ENCODE data around the gene HEMK1.

The HEMK1 gene

GRCh38 chr3:50628601-50629000, 59.3 kb downstream of the HEMK1 start:
- Histone ChIP-seq H3K4me1 (ENCODE audit: control insufficient read depth, low read length) (peaks cover 12% of the 10 kb centered on the region), H3K27me3 (ENCODE audit: control insufficient read depth, low read length) (no peaks in the 10 kb centered on the region), H3K27ac (ENCODE audit: low read depth, low read length) (no peak overlapping the region), H3K79me2 (ENCODE audit: control insufficient read depth, low read length) (no peaks in the 10 kb centered on the region), H4K20me1 (ENCODE audit: control insufficient read depth, insufficient read depth, low read depth, low read length) (no peaks in the 10 kb centered on the region; the same call in 1 of the 2 replicates), H3K4me2 (ENCODE audit: low read length) (no peak overlapping the region), H3K9me3 (ENCODE audit: control insufficient read depth, insufficient read depth, low read length) (no peaks in the 10 kb centered on the region), H3K4me3 (ENCODE audit: low read length) (no peak overlapping the region), H3K9me2 (replicated peaks; ENCODE audit: control insufficient read depth, low read length) (no peaks in the 10 kb centered on the region), H3K36me3 (ENCODE audit: control insufficient read depth, low read length) (no peaks in the 10 kb centered on the region), H3F3A (ENCODE audit: control insufficient read depth, insufficient read depth) (no peaks in the 10 kb centered on the region)
- no peak for TF ChIP-seq EZH2phosphoT487 (IDR thresholded peaks at IDR 0.05; ENCODE audit: borderline replicate concordance, low read length)
- TF ChIP-seq CTCF (IDR thresholded peaks at IDR 0.05; ENCODE audit: low read depth, low read length, poor library complexity, severe bottlenecking): no peak

DNA sequence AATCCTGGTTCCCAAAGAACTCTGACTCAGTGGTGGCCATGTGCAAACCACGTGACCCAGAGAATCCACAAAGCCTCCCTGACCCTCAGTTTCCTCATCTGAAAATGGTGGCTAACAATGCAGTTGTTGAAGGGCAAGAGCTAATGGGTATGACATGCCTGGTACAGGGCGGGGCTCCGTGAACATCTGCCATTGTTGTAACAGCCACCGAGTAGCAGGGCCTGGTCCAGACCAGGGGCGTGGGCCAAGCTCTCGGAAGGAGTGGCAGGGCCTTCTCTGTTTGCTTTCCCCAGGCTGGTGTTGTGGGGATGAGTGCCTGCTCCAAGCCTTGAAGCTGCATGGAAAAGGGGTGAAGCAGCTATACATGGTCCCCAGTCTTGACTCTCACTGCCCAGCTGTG, 61.1 kb downstream of the HEMK1 start:
- no peaks in the 10 kb centered on the region for H3K9me3 ChIP-seq (ENCODE audit: control insufficient read depth, insufficient read depth, low read length)
- peaks cover 12% of the 10 kb centered on the region for H3K4me1 ChIP-seq (ENCODE audit: control insufficient read depth, low read length)
- H3F3A ChIP-seq (ENCODE audit: control insufficient read depth, insufficient read depth): no peaks in the 10 kb centered on the region
- no peaks in the 10 kb centered on the region for H3K36me3 ChIP-seq (ENCODE audit: control insufficient read depth, low read length)
- no peaks in the 10 kb centered on the region for H4K20me1 ChIP-seq (ENCODE audit: control insufficient read depth, insufficient read depth, low read depth, low read length)
- H3K4me3 ChIP-seq (ENCODE audit: low read length): no peak overlapping the region
- no peaks in the 10 kb centered on the region for H3K79me2 ChIP-seq (ENCODE audit: control insufficient read depth, low read length)
- H3K27me3 ChIP-seq (ENCODE audit: control insufficient read depth, low read length): no peaks in the 10 kb centered on the region
- no peak overlapping the region for H3K27ac ChIP-seq (ENCODE audit: low read depth, low read length)
- no peak overlapping the region for H3K4me2 ChIP-seq (ENCODE audit: low read length)
- TF ChIP-seq CTCF (IDR thresholded peaks at IDR 0.05; ENCODE audit: low read depth, low read length, poor library complexity, severe bottlenecking) (no peak), EZH2phosphoT487 (IDR thresholded peaks at IDR 0.05; ENCODE audit: borderline replicate concordance, low read length) (no peak)
- no peaks in the 10 kb centered on the region for H3K9me2 ChIP-seq (replicated peaks; ENCODE audit: control insufficient read depth, low read length)

DNA sequence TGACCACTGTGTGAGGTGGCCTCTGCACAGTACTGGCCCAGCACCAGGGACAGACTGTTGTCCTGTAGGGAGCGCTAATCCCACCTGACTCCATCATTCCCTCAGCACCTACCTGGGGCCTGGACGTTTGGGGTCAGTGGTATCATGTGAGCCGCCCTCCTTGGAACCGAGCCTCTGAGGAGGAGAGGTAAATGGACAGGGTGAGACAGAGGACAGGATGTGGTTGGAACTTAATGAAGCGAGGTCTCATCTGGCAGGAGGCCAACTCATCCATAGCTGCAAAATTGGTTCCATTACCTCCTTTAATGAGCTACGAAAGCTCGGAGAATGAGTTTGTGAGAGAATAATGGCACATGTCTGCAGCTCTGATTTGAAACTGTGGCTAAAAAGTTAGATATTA, 61.6 kb downstream of the HEMK1 start:
- no peak overlapping the region for H3K27ac ChIP-seq (ENCODE audit: low read depth, low read length)
- H3K9me3 ChIP-seq (ENCODE audit: control insufficient read depth, insufficient read depth, low read length): no peaks in the 10 kb centered on the region
- H3F3A ChIP-seq (ENCODE audit: control insufficient read depth, insufficient read depth): no peaks in the 10 kb centered on the region
- no peak overlapping the region for H3K4me2 ChIP-seq (ENCODE audit: low read length)
- no peaks in the 10 kb centered on the region for H3K27me3 ChIP-seq (ENCODE audit: control insufficient read depth, low read length)
- no peaks in the 10 kb centered on the region for H3K79me2 ChIP-seq (ENCODE audit: control insufficient read depth, low read length)
- no peaks in the 10 kb centered on the region for H3K36me3 ChIP-seq (ENCODE audit: control insufficient read depth, low read length)
- no peak overlapping the region for H3K4me3 ChIP-seq (ENCODE audit: low read length)
- peaks cover 12% of the 10 kb centered on the region for H3K4me1 ChIP-seq (ENCODE audit: control insufficient read depth, low read length)
- H4K20me1 ChIP-seq (ENCODE audit: control insufficient read depth, insufficient read depth, low read depth, low read length): no peaks in the 10 kb centered on the region
- no peaks in the 10 kb centered on the region for H3K9me2 ChIP-seq (replicated peaks; ENCODE audit: control insufficient read depth, low read length)
- TF ChIP-seq CTCF (IDR thresholded peaks at IDR 0.05; ENCODE audit: low read depth, low read length, poor library complexity, severe bottlenecking) (no peak), EZH2phosphoT487 (IDR thresholded peaks at IDR 0.05; ENCODE audit: borderline replicate concordance, low read length) (no peak)

DNA sequence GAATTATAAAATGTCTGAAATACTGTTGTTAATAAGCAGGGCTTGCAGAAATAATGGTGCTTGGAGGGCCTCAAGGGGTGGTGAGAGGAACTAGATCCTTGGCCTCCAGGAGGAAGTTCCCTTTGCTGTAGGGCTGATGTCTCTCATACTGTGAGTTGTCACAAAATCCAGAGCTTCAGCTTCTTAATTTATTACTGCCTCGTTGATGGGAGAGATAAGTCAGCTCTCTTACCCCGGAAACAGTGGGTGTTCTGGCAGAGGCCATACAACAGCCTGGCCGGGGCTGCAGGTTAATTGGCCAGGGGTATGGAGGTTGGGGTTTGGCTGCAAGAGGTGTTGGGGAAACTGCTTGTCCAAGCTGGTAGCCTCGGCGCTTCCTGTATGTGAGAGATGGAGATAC, 63.1 kb downstream of the HEMK1 start:
- TF ChIP-seq CTCF (IDR thresholded peaks at IDR 0.05; ENCODE audit: low read depth, low read length, poor library complexity, severe bottlenecking) (no peak), EZH2phosphoT487 (IDR thresholded peaks at IDR 0.05; ENCODE audit: borderline replicate concordance, low read length) (no peak)
- no peak overlapping the region for H3K4me3 ChIP-seq (ENCODE audit: low read length)
- no peaks in the 10 kb centered on the region for H3K79me2 ChIP-seq (ENCODE audit: control insufficient read depth, low read length)
- H3K9me2 ChIP-seq (replicated peaks; ENCODE audit: control insufficient read depth, low read length): no peaks in the 10 kb centered on the region
- H3K36me3 ChIP-seq (ENCODE audit: control insufficient read depth, low read length): no peaks in the 10 kb centered on the region
- H3K27me3 ChIP-seq (ENCODE audit: control insufficient read depth, low read length): no peaks in the 10 kb centered on the region
- H3K4me1 ChIP-seq (ENCODE audit: control insufficient read depth, low read length): peaks cover 12% of the 10 kb centered on the region
- H3F3A ChIP-seq (ENCODE audit: control insufficient read depth, insufficient read depth): no peaks in the 10 kb centered on the region
- no peak overlapping the region for H3K27ac ChIP-seq (ENCODE audit: low read depth, low read length)
- no peak overlapping the region for H3K4me2 ChIP-seq (ENCODE audit: low read length)
- H4K20me1 ChIP-seq (ENCODE audit: control insufficient read depth, insufficient read depth, low read depth, low read length): no peaks in the 10 kb centered on the region
- no peaks in the 10 kb centered on the region for H3K9me3 ChIP-seq (ENCODE audit: control insufficient read depth, insufficient read depth, low read length)

Data from DOHH2 (cell line).